RWPE1 (cell line): ENCODE data around the gene PCCA.
"Not testable (repeated sequence)": the region's sequence is repeated elsewhere in the genome, so short reads cannot be mapped to it uniquely, and the experiment has no call there.

Experiments used
- CTCF ChIA-PET: fragments of 350-600 bp; sonication (Branson Sonifier 250); formaldehyde crosslinking; extraction: SDS; loops from one replicate; lab custom pipeline; 2021; lab: Yijun Ruan, JAX
- POLR2A ChIA-PET: fragments of 400-600 bp; formaldehyde crosslinking; extraction: SDS; loops from one replicate; lab custom pipeline; 2020; ENCODE audit warnings: antibody characterized with exemption; ENCODE audit not compliant: low non-redundant PET; lab: Yijun Ruan, JAX
- DNase-seq: peaks from one replicate; pipeline ENCODE4 v3.0.0; 2012; ENCODE audit warnings: low spot score
- H3K27ac ChIP-seq: fragments of 450-650 bp; 2 replicates; pipeline ENCODE4 v1.5.1; 2017
- CTCF ChIP-seq: fragments of 450-650 bp; conservative IDR thresholded peaks from 2 replicates; pipeline ENCODE4 v1.5.1; 2017; ENCODE audit warnings: low read depth, mild to moderate bottlenecking

Gene PCCA

GRCh38 chr13:100565286-100565685 lies 476.4 kb downstream of the PCCA start:
- POLR2A ChIA-PET, result no interaction called here
- no peak overlapping the region for H3K27ac ChIP-seq
- CTCF ChIA-PET, result no interaction called here
- no peak for TF ChIP-seq CTCF
- DNase-seq, result no peak

- CTCF ChIA-PET, result no interaction called here
- POLR2A ChIA-PET, result no interaction called here
- DNase-seq, result no peak
- no peak for TF ChIP-seq CTCF
- H3K27ac ChIP-seq, result no peak overlapping the region
These were observed 477.6 kb downstream of the PCCA start for GRCh38 chr13:100566543-100566942.

GRCh38 chr13:100573121-100573520 lies 484.2 kb downstream of the PCCA start:
- POLR2A ChIA-PET, result no interaction called here
- CTCF ChIA-PET, result interaction anchor here (0.5 to 1.5 kb wide), 6 partner anchors 13 to 1821 kb away, joined by 3 to 5 read pairs (median 3); no protein-coding TSS in a partner anchor
- H3K27ac ChIP-seq, result no peak overlapping the region
- peak; percentile 52 for DNase-seq
- peak; percentile 67 for TF ChIP-seq CTCF

GRCh38 chr13:100577239-100577638 lies 488.3 kb downstream of the PCCA start:
- POLR2A ChIA-PET, H3K27ac ChIP-seq, CTCF ChIA-PET, DNase-seq: not testable (repeated sequence)
